Upper lobe of left lung (tissue), 6 donors: ENCODE results near the gene KREMEN2. TPM values are rescaled to one million over a fixed set of nuclear protein-coding genes. Genes with fewer than 3 reads are reported as not detected.

Experiments used
- ATAC-seq, 2 donors: fragments of 200-7000 bp; cut with Tn5 transposase; one replicate each; pipeline ENCODE4 v1.9.1; 2022; ENCODE audit warnings: mild to moderate bottlenecking in 2 of 2, moderate library complexity in 2 of 2; ENCODE audit not compliant: low FRiP score in 2 of 2
- DNase-seq, 2 donors: peaks; one replicate each; pipeline ENCODE4 v3.0.0-alpha.2; 2019 to 2020
- H3K27ac ChIP-seq, 4 donors: fragments of 200-600 bp; sonication (generic); one replicate each; pipeline ENCODE4 v1.5.1; 2016 to 2019
- H3K27me3 ChIP-seq, 4 donors: fragments of 200-600 bp; sonication (generic); one replicate each; pipeline ENCODE4 v1.5.1; 2017 to 2019
- H3K36me3 ChIP-seq, 4 donors: fragments of 200-600 bp; sonication (generic); one replicate each; pipeline ENCODE4 v1.5.1; 2016 to 2019
- H3K4me1 ChIP-seq, 4 donors: fragments of 200-600 bp; sonication (generic); one replicate each; pipeline ENCODE4 v1.5.1; 2018 to 2019
- H3K4me3 ChIP-seq, 4 donors: fragments of 200-600 bp; sonication (generic); one replicate each; pipeline ENCODE4 v1.5.1; 2017 to 2019; ENCODE audit warnings: mild to moderate bottlenecking in 2 of 4, moderate library complexity in 1 of 4
- H3K9me3 ChIP-seq, 4 donors: fragments of 200-600 bp; sonication (generic); one replicate each; pipeline ENCODE4 v1.5.1; 2018 to 2019
- CTCF ChIP-seq, 6 experiments: fragments of 450-650 bp in 4 of 6; fragments of 200-600 bp in 2 of 6; sonication (generic) in 2 of 6; IDR thresholded peaks; one replicate each; pipeline ENCODE4 v1.5.1; 2016 to 2019; ENCODE audit warnings: antibody characterized with exemption in 6 of 6
- EP300 ChIP-seq, 4 donors: sonication (generic); formaldehyde crosslinking; IDR thresholded peaks; one replicate each; pipeline ENCODE4 v1.5.1; 2017; ENCODE audit warnings: antibody characterized with exemption in 4 of 4, control low read depth in 2 of 4
- POLR2A ChIP-seq, 4 donors: fragments of 450-650 bp; IDR thresholded peaks; one replicate each; pipeline ENCODE4 v1.5.1; 2016 to 2017; ENCODE audit warnings: antibody characterized with exemption in 4 of 4, mild to moderate bottlenecking in 2 of 4
- POLR2AphosphoS5 ChIP-seq, 2 donors: sonication (generic); formaldehyde crosslinking; IDR thresholded peaks; one replicate each; pipeline ENCODE4 v1.5.1; 2017; ENCODE audit warnings: antibody characterized with exemption in 2 of 2
- WGBS, 2 donors: methylation state at CpG; one replicate each; pipeline ENCODE4 v1.1.5; 2017 to 2018; 5-methylcytosine and 5-hydroxymethylcytosine counted together
- total RNA-seq, 6 donors: library from RNA; depleted of rRNA in 4 of 6; stranded (reverse); fragments of >200 nt in 4 of 6; gene quantifications; one replicate each; pipeline versions ENCODE4 v1.1.0 to v1.2.1, GENCODE V29; 2016 to 2021
- donor health status: DM: no; HTN: no; CAD: no; lungs with moderate emphysema.
- donor health status: DM: no; HTN: yes; CAD: no; lungs with severe emphysema.

KREMEN2 gene
- total RNA-seq, 6 donors from 2014 or later: not detected

DNA sequence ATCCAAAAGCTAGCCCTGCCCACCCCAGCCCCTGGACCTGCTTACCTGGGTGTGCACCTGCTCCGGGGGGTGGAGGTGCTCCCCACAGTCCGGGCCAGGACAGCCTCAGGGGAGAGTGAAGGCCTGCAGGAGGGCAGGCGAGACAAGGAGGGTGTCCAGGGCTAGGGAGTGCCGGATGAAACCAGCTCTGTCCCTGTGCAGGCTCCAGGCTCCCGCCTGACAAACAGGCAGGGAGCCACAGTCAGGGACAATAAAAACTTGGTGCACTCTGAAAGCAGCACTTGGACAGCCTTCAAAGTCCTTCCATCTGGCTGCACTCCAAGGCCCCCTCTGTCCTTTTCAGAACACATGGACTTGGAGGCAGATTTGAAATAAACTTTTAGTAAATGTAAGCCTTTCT, 9.0 kb downstream of the KREMEN2 start:
- Histone ChIP-seq H3K9me3 (no peaks in the 10 kb centered on the region), H3K4me1 (peaks cover 16 to 35% (median 20%) of the 10 kb centered on the region in 4 donors), H3K4me3 (no peak overlapping the region), H3K27ac (no peak overlapping the region), H3K36me3 (no peaks in the 10 kb centered on the region), H3K27me3 (peaks cover 0 to 3% (median 0%) of the 10 kb centered on the region in 4 donors)
- 83 to 87% methylated on average over 3 to 5 of the region's 5 CpGs for WGBS, 2 donors
- ATAC-seq: no peak
- peak in 1 of 2 donors; percentile 40 for DNase-seq
- no peak for TF ChIP-seq EP300 (IDR thresholded peaks at IDR 0.05)
- no peak for TF ChIP-seq POLR2AphosphoS5 (IDR thresholded peaks at IDR 0.05)
- no peak for TF ChIP-seq POLR2A (IDR thresholded peaks at IDR 0.05)
- no peak for TF ChIP-seq CTCF (IDR thresholded peaks at IDR 0.05)

DNA sequence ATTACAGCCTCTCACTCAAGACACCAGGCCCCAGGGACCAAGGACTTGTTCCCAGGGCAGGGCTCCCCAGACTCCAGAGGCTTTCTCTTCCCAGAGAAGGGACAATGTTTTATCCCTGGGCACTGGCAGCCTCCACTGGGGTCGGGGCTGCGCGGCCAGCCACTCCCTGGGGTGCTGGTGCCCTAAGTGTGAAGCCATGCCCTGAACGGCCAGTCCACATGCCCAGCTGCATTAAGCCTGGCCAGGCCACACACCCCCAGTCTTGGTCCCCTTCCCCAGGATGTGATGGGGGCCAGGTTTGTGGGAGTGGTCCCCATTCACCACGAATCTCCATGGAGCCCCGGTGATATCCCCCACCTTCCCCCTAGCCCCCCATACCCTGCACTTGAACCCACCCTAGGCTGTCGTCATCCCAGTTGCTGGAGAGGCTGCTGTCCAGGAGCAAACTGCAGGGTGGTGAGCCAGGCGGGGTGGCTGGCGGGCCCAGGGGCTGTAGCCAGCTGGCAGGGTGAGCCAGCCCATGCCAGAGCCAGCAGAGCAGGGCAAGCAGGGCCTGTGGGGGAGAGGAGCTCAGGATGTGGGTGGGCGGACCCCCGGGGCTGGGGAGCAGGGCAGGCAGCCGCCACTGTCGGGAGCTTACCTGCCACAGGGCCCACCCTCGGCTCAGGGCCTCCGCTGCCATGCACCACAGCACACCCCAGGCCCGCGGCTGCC, 9.7 kb downstream of the KREMEN2 start:
- DNase-seq (peak in 1 of 2 donors; percentile 79), ATAC-seq (no peak)
- Histone ChIP-seq H3K9me3 (no peaks in the 10 kb centered on the region), H3K27ac (no peak overlapping the region), H3K27me3 (no peaks in the 10 kb centered on the region), H3K4me3 (no peak overlapping the region), H3K4me1 (peaks cover 9 to 34% (median 13%) of the 10 kb centered on the region in 4 donors), H3K36me3 (no peaks in the 10 kb centered on the region)
- WGBS, 2 donors: 84 to 87% methylated on average over 6 to 7 of the region's 17 CpGs
- TF ChIP-seq EP300 (IDR thresholded peaks at IDR 0.05) (no peak), CTCF (IDR thresholded peaks at IDR 0.05) (no peak), POLR2A (IDR thresholded peaks at IDR 0.05) (no peak), POLR2AphosphoS5 (IDR thresholded peaks at IDR 0.05) (no peak)

- H3K4me3 ChIP-seq: no peak overlapping the region
- TF ChIP-seq CTCF (IDR thresholded peaks at IDR 0.05) (no peak), EP300 (IDR thresholded peaks at IDR 0.05) (no peak), POLR2AphosphoS5 (IDR thresholded peaks at IDR 0.05) (no peak), POLR2A (IDR thresholded peaks at IDR 0.05) (no peak)
- DNase-seq (peak in 1 of 2 donors; percentile 66), ATAC-seq (no peak)
- no peaks in the 10 kb centered on the region for H3K27me3 ChIP-seq
- H3K9me3 ChIP-seq: no peaks in the 10 kb centered on the region
- H3K27ac ChIP-seq: no peak overlapping the region
- no peaks in the 10 kb centered on the region for H3K36me3 ChIP-seq
- peaks cover 9 to 31% (median 12%) of the 10 kb centered on the region in 4 donors for H3K4me1 ChIP-seq
- 95 to 97% methylated on average over 8 to 13 of the region's 15 CpGs for WGBS, 2 donors
Measured at GRCh38 chr16:2974319-2975056, 10.4 kb downstream of the KREMEN2 start.

DNA sequence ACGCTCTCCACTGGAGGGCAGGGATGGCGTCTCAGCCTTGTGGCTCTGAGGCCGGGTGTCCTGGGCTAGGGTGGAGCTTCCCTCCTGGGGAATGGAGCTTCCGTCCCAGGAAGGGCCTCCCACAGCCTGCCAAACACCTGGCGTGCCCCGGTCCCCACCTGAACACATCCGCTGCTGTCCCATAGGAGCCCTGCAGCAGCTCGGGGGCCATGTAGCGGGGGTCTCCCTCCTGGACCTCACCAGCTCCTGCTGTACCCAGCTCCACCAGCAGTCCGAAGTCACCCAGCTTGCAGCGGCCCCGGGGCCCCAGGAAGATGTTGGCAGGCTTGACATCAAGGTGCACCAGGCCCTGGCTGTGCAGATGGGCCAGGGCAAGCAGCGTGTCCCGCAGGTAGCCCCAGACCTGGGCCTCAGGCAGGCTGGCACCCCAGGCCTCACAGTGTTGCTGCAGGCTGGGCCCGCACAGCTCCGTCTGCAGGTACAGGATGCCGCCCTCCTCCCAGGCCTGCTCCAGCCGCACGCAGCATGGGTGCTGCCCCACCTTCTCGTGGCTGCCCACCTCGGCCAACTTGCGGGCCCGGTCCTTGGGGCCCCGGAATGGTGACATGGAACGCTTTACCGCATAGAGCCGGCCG, 11.2 kb downstream of the KREMEN2 start:
- Histone ChIP-seq H3K4me1 (peaks cover 9 to 31% (median 14%) of the 10 kb centered on the region in 4 donors), H3K27ac (no peak overlapping the region), H3K4me3 (no peak overlapping the region), H3K36me3 (no peaks in the 10 kb centered on the region), H3K9me3 (no peaks in the 10 kb centered on the region), H3K27me3 (no peaks in the 10 kb centered on the region)
- no peak for TF ChIP-seq CTCF (IDR thresholded peaks at IDR 0.05)
- ATAC-seq (no peak), DNase-seq (peak in 1 of 2 donors; percentile 82)
- WGBS, 2 donors: 91 to 97% methylated on average over 13 to 25 of the region's 28 CpGs
